ENCODE data around the gene FKBP9. TPM values are rescaled to one million over a fixed set of nuclear protein-coding genes. Genes with fewer than 3 reads are reported as not detected.

Gene FKBP9
- total and polyA plus RNA-seq, 2 of the 4 experiments (the other 2 are of a cell fraction): 126 to 191 TPM

DNA sequence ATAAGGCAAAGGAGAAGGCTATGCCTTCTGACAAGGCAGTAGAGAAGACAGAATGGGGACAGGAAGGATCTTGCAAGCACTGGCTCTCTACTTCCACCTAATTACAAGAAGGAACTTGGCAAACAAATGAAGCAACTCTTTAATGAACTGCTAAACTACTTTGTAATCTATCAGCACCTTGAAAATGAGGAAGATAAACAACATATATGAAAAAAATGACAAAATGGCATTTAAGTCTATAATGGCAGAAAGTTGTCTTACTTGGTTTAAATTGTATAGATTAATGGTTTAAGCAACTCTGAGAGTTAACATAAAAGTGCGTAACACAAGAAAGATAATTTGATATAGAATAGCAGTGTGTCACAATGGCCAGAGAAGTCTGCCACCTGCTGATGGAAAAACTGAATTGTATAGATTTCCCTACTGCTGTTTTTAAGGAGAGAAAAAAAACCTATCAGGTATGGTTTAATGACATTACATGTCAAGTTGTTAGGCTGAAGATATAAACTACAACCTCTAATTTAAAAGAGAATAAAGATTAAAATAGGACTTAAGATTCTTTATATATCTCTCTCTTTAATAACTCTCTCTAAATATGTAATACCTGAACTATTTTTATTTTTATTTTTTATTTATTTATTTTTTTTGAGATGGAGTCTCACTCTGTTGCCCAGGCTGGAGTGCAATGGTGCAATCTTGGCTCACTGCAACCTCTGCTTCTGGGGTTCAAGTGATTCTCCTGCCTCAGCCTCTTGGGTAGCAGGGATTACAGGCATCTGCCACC, 93.5 kb downstream of the FKBP9 start:
- H2BK20ac ChIP-seq (ENCODE audit: low read depth, low read length): no peak overlapping the region
- H3K36me3 ChIP-seq (ENCODE audit: control insufficient read depth, insufficient read depth, low read length): no peaks in the 10 kb centered on the region
- peak overlapping the region; percentile 3; the same call in 1 of the 2 replicates for H3K4me2 ChIP-seq (ENCODE audit: low read depth, low read length)
- peaks cover 3% of the 10 kb centered on the region for H3K4me1 ChIP-seq (ENCODE audit: control insufficient read depth, insufficient read depth, low read length)
- H3K79me1 ChIP-seq (ENCODE audit: low read depth in 1 of 2, low read length in 2 of 2): peaks cover 17 to 59% of the 10 kb centered on the region in 2 experiments
- in situ Hi-C loops (cut with MboI; ENCODE audit: low sequenced_read_pairs): no loop called here
- no peak overlapping the region for H3K56ac ChIP-seq (ENCODE audit: extremely low read depth, insufficient read depth, low read length)
- H2BK5ac ChIP-seq (ENCODE audit: low read depth, low read length, poor library complexity, severe bottlenecking): peak overlapping the region; percentile 46
- no peak overlapping the region for H2AK9ac ChIP-seq (replicated peaks; ENCODE audit: low read depth, low read length, poor library complexity)
- POLR2A ChIA-PET (ENCODE audit: unreplicated experiment): no interaction called here
- no peak overlapping the region for H4K8ac ChIP-seq (ENCODE audit: low read depth in 2 of 2, low read length in 2 of 2)
- H2AFZ ChIP-seq (replicated peaks; ENCODE audit: low read length, poor library complexity): no peak overlapping the region
- H3K4me3 ChIP-seq (ENCODE audit: insufficient read depth, low read depth, low read length): no peak overlapping the region
- 0 out of 2 replicates have a peak overlapping the region, but pooled peaks have one; percentile 30 for H2BK120ac ChIP-seq (ENCODE audit: low read depth, low read length)
- 0 out of 2 replicates have a peak overlapping the region, but pooled peaks have one; percentile 37 for H3K4ac ChIP-seq (ENCODE audit: low read depth, low read length)
- TF ChIP-seq, protein P1, sequence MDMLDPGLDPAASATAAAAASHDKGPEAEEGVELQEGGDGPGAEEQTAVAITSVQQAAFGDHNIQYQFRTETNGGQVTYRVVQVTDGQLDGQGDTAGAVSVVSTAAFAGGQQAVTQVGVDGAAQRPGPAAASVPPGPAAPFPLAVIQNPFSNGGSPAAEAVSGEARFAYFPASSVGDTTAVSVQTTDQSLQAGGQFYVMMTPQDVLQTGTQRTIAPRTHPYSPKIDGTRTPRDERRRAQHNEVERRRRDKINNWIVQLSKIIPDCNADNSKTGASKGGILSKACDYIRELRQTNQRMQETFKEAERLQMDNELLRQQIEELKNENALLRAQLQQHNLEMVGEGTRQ (IDR thresholded peaks at IDR 0.05; ENCODE audit: low read depth, low read length): no peak
- TF ChIP-seq SMC3 (IDR thresholded peaks at IDR 0.05; ENCODE audit: low read depth, low read length) (peak; percentile 76), RAD21 (IDR thresholded peaks at IDR 0.05; ENCODE audit: low read length) (peak; percentile 78), BHLHE40 (IDR thresholded peaks at IDR 0.05; ENCODE audit: low read depth, low read length) (no peak), CEBPB (IDR thresholded peaks at IDR 0.05; ENCODE audit: low read depth, low read length) (peak; percentile 36; the same call in 1 of the 2 replicates), CTCF (conservative IDR thresholded peaks at IDR 0.05; ENCODE audit: low read depth, low read length) (peak; percentile 68)
- no peak overlapping the region for H2BK15ac ChIP-seq (ENCODE audit: low read depth, low read length)
- H2AK5ac ChIP-seq (ENCODE audit: low read depth, low read length): no peak overlapping the region; the same call in 1 of the 2 replicates
- WGBS, 2 experiments (ENCODE audit: extremely low coverage in 2 of 2, insufficient read length in 1 of 2): no CpG with 5 or more reads among the region's 1 CpG
- H3K18ac ChIP-seq (ENCODE audit: low read depth, low read length): peak overlapping the region; percentile 69; the same call in 1 of the 2 replicates
- H3K9ac ChIP-seq (ENCODE audit: low read depth, low read length): no peak overlapping the region
- no peaks in the 10 kb centered on the region for H3K9me3 ChIP-seq (ENCODE audit: control insufficient read depth, insufficient read depth, low read length)
- H4K20me1 ChIP-seq (ENCODE audit: insufficient read depth, low read length): peaks cover 6% of the 10 kb centered on the region
- H3K14ac ChIP-seq (replicated peaks; ENCODE audit: low read depth, low read length): 0 out of 2 replicates have a peak overlapping the region, but pooled peaks have one; percentile 38
- H4K91ac ChIP-seq (ENCODE audit: insufficient read depth, low read depth, low read length): no peak overlapping the region; the same call in 1 of the 2 replicates
- BruUV-seq (replicated peaks): no TSS peak
- dilution Hi-C loops (cut with HindIII; ENCODE audit: low sequenced_read_pairs, unreplicated experiment): no loop called here
- H3K9me1 ChIP-seq (ENCODE audit: insufficient read depth, low read length): peaks cover 5% of the 10 kb centered on the region
- intact Hi-C loops (cut with micrococcal nuclease): loop anchor here (1.0 to 5.0 kb wide), 3 partner anchors 108 to 286 kb away; no protein-coding TSS in a partner anchor
- ATAC-seq (ENCODE audit: low read depth) (peak; percentile 61), DNase-seq (peak; percentile 59)
- H3K27me3 ChIP-seq (ENCODE audit: control insufficient read depth, insufficient read depth, low read length): no peaks in the 10 kb centered on the region
- 0 out of 2 replicates have a peak overlapping the region, but pooled peaks have one; percentile 48 for H3K23ac ChIP-seq (ENCODE audit: low read depth, low read length)
- CTCF ChIA-PET: no interaction called here
- 0 out of 2 replicates have a peak overlapping the region, but pooled peaks have one; percentile 52 for H4K5ac ChIP-seq (ENCODE audit: low read depth, low read length)
- no peak overlapping the region for H3K27ac ChIP-seq (ENCODE audit: insufficient read depth, low read length)
